ENCODE results near the gene TBL1XR1.

TBL1XR1 gene

GRCh38 chr3:177197041-177197726, at the start of gene TBL1XR1:
TSS of gene TBL1XR1 (minus strand) at chr3:177197482. CDS start at chr3:177064977, 132,505 bp downstream.
- DNase-seq = peak; percentile 90

DNA sequence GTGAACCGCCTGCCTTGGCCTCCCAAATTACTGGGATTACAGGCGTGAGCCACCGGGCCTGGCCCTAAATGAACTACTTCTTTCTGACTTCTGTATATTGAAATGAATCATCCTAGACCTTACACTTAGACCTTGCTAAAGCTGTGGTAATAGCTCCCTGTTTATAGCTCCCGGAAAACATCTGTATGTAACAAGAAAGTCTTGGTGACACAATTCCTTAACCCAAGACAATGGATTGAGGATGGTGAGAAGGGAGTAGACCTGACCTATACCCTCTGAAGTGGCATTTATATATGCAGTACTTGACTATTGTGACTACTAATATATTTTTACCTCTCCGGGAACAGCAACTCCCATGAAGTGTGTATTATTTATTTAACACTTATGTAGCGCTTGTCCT, 48.0 kb upstream of the TBL1XR1 start:
- no peak for DNase-seq

- DNase-seq = no peak
Observed at GRCh38 chr3:177244606-177245005, 47.3 kb upstream of the TBL1XR1 start.

- DNase-seq = no peak
Observed at GRCh38 chr3:177238686-177239216, 41.5 kb upstream of the TBL1XR1 start.

- no peak for DNase-seq
Observed at GRCh38 chr3:177237206-177237605, 39.9 kb upstream of the TBL1XR1 start.

- DNase-seq = no peak
Observed at GRCh38 chr3:177236704-177237103, 39.4 kb upstream of the TBL1XR1 start.

DNA sequence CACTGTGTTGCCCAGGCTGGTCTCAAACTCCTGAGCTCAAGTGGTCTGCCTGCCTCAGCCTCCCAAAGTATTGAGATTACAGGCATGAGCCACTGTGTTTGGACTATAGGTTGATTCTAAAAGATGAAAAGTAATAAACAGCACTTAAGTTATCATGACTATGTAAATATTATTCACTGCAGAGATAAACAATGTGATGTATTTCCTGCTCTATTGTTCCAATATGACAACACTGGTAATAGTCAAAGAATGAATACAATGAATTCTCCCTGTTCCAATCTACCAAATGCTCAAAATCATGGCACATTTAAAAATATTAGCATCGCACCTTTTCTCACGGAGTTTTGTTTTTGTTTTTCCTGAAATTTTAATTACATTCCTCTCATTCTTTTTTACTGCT, 36.8 kb upstream of the TBL1XR1 start:
- no peak for DNase-seq

DNA sequence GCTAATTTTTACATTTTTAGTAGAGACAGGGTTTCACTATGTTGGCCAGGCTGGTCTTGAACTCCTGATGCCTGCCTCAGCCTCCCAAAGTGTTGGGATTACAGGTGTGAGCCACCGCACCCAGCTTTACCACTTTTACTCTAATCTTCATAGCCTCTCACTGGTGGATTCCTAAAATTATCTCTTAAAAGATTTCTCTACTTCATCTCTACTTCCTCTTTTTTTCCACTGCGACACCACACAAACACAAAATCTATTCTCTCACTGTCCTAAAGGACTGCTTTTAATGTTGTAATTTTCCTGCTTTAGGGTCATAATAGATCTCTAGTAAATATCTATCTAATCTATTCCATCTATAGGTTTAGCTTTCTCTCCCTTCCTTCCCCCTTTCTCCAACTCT, 34.0 kb upstream of the TBL1XR1 start:
- no peak for DNase-seq

- no peak for DNase-seq
Observed at GRCh38 chr3:177230641-177231040, 33.4 kb upstream of the TBL1XR1 start.

DNA sequence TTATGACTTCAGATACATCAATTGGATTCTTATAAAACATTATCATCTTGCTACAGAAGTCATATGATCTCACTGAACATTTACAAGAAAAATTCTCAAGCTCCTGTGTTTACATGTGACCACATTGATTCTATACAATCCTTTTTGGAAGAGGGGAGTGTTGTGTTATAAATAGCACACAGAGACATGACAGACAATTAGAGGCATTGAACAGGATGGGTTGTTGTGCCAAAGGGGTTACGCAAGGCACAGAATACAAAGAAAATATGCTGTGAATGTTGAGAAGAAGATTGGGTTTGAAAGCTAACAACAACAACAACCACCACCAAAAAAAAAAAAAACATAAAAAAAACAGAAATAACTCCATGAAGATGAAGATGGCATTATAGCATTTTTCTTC, 32.5 kb upstream of the TBL1XR1 start:
- no peak for DNase-seq

DNA sequence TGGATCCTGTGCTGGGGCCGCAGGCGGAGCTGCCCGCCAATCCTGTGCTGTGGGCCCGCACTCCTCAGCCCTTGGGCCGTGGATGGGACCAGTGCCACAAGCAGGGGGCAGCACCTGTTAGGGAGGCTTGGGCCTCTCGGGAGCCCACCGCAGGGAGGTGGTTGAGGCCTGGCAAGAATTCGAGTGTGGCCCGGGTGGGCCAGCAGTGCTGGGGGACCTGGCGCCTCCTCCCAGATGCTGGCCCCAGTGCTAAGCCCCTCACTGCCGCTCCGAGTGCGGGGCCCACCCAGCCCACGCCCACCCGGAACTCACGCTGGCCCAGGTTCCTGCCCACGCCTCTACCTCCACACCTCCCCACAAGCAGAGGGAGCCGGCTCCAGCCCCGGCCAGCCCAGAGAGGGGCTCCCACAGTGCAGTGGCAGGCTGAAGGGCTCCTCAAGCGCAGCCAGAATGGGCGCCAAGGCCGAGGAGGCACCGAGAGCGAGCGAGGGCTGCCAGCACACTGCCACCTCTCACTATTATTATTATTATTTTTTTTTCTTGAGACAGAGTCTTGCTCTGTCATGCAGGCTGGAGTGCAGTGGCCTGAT, 31.4 kb upstream of the TBL1XR1 start:
- no peak for DNase-seq

DNA sequence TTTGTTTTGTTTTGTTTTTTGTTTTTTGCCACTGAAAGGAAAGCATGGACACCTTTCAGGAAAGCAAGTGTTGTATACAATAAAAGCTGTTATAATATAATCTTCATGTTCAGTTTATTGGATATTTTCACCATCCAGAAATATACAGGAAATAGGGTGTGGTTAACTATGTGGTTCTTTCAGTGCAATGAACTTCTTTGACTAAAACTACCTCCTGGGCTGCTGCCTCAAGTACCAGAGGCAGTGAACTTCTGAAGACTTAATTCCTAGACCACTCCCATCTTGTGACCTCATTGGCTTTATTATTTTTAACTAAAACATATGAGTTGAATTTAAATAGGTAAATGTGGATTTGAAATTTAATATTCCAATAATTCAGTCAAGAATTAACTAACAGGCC, 27.1 kb upstream of the TBL1XR1 start:
- no peak for DNase-seq

DNA sequence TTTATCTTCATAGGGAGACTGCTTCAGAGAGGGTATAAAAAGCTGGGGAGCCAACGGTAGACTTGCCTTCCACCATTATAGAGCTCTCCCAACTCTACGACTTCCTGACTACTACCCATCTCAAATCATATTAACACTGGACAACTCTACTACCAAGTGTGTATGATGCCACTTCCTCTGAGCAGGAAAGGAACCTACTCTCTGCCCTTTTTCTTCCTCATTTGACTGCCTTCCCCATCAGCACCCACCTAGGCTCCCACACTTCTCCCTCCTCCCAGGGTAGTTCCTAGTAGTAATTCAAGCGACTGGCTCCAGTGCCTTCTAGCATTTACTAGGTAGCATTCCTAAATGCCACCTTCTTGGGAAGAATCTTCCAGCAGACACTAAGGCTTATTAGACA, 24.5 kb upstream of the TBL1XR1 start:
- no peak for DNase-seq

- DNase-seq = no peak
Observed at GRCh38 chr3:177220136-177220974, 23.1 kb upstream of the TBL1XR1 start.

DNA sequence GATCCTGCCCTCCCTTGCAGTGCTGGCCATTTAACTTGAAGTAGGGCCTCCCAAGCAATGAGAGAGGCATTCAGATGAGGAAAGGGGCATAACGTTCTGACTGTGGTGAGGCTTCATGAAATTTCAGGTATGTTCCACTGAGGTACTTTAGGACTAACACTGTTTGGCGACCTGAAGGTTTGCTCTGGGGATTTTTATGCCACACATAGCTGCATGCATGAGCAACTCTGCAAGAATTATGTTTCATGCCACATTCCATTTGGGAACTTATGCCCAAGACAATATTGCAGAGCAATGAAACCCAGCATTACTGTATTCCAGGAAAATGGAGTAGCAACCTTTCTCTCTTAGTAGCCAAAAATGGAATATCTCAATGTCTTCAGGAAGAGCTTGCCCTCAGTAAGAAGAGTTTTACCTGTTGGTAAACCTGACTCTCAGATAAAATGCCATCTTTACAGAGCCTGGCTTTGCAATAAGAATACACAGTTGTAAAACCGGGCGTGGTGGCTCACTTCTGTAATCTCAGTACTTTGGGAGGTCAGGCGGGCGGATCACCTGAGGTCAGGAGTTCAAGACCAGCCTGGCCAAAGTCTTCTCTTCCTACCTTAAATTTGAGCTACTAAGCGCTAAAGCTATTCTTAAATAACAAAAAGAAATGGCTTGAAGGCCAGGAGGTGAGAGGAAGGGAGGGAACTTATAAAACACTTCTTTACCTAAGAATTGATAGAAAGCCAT, 16.7 kb upstream of the TBL1XR1 start:
- DNase-seq = no peak

DNA sequence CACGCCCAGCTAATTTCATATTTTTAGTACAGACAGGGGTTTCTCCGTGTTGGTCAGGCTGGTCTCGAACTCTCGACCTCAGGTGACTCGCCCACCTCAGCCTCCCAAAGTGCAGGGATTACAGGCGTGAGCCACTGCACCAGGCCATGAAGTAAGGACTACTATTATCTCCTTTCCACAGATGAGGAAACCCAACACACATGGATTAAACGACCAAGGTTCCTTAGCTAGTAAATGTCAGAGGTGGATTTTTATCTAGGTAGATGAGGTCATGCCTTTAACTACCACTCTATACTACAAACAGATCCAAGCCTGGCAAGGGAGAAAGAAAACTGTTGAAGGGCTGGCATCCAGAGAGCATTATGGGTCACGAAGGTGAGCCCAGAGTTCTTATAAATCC, 15.5 kb upstream of the TBL1XR1 start:
- no peak for DNase-seq

DNA sequence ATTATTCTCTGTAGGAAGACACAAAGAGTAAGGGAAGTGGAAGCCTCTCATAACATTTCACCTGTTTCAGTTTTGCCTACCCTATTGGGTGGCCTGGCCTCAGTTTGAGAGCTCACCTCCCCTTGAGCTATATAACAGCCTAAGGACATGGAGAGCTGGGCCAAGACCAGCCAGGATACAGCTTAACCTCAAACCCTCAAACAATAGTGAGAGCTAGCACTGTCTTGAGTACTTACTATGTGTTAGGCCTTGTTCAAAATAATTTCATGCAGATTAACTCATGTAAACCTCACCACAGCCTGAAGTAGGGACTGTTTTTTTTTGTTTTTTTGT, 15.0 kb upstream of the TBL1XR1 start:
- no peak for DNase-seq

- peak; percentile 70 for DNase-seq
Observed at GRCh38 chr3:177211503-177212277, 14.4 kb upstream of the TBL1XR1 start.

DNA sequence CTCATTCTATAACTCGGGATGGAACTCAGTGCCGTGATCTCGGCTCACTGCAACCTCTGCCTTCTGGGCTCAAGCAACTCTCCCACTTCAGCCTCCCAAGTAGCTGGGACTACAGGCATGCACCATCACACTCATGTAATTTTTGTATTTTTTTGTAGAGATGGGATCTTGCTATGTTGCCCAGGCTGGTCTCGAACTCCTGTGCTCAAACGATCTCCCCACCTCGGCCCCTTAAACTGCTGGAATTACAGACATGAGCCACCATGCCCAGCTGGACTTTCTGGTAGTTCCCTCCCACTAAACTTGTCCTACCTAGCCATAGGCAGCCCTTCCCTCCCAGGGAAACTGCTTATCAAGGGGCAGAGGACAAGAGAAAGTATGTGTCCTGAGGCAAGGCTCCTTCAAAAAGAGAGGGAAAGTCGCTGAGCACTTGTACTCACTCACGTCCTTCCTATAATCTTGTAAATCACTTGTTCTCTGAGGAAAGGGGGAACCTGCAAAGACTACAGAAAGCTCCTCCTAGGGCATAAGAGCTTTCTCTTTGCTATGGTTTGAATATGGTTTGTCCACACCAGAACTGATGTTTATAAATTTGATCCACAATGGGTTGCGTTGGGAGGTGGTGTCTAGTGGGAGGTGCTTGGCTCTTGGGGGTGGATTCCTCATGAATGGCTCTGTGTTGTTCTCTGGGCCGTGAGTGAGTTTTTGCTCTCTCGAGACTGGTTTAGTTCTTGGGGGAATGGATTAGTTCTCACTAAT, 13.6 kb upstream of the TBL1XR1 start:
- no peak for DNase-seq

GRCh38 chr3:177209509-177209908, 12.2 kb upstream of the TBL1XR1 start:
- DNase-seq = no peak

DNA sequence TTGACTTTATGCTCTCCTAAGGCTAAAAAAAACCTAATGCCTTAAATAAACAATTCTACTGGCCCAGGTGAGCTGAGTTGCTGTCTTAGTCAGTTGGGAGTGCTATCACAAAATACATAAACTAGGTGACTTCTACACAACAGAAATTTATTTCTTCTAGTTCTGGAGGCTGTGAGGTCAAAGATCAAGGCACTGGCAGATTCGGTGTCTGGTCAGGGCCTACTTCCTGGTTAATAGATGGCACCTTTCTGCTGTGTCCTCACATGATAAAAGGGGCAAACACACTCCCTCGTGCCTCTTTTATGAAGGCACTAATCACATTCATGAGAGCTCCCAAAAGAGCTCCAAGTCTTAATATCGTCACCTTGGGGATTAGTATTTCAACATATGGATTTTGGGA, 11.5 kb upstream of the TBL1XR1 start:
- DNase-seq = no peak

DNA sequence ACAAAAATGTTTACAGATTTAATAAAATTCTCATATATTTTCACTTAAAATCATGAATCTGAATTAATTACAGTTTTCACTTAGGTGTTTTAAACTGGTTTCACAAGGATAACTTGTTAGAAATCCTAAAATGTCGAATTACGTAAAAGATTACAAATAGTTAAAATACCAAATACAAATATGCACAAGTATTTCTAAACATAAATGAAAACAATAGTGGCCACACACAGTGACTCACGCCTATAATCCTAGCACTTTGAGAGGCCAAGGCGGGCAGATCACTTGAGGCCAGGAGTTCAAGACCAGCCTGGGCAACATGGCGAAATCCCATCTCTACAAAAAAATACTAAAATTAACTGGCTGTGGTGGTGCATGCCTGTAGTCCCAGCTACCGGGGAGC, 10.9 kb upstream of the TBL1XR1 start:
- no peak for DNase-seq

Measured in NCI-H345 (cell line).